GM18498 (cell line): ENCODE data around the gene MSI2.

ENCODE experiments used
- ATAC-seq: cut with Tn5 transposase; IDR thresholded peaks from one replicate; pipeline ENCODE4 v1.9.1; 2021; ENCODE audit warnings: mild to moderate bottlenecking, moderate library complexity; ENCODE audit not compliant: unreplicated experiment

MSI2 gene

GRCh38 chr17:57269052-57269451, 12.7 kb downstream of the MSI2 start:
- ATAC-seq, result no peak

- no peak for ATAC-seq
Measured at GRCh38 chr17:57269598-57270255, 13.4 kb downstream of the MSI2 start.

- no peak for ATAC-seq
Measured at GRCh38 chr17:57270801-57271245, 14.5 kb downstream of the MSI2 start.

- no peak for ATAC-seq
Measured at GRCh38 chr17:57271821-57272220, 15.5 kb downstream of the MSI2 start.

- ATAC-seq, result no peak
Measured at GRCh38 chr17:57273490-57273889, 17.2 kb downstream of the MSI2 start.

- ATAC-seq, result no peak
Measured at GRCh38 chr17:57274162-57274561, 17.8 kb downstream of the MSI2 start.

- ATAC-seq, result no peak
Measured at GRCh38 chr17:57275071-57275764, 18.9 kb downstream of the MSI2 start.

GRCh38 chr17:57276621-57277020, 20.3 kb downstream of the MSI2 start:
- ATAC-seq, result no peak

- no peak for ATAC-seq
Measured at GRCh38 chr17:57277923-57278604, 21.7 kb downstream of the MSI2 start.

GRCh38 chr17:57278740-57279387, 22.5 kb downstream of the MSI2 start:
- no peak for ATAC-seq

- no peak for ATAC-seq
Measured at GRCh38 chr17:57279432-57279831, 23.1 kb downstream of the MSI2 start.

GRCh38 chr17:57281887-57282286, 25.6 kb downstream of the MSI2 start:
- ATAC-seq, result no peak

- no peak for ATAC-seq
Measured at GRCh38 chr17:57282296-57282695, 26.0 kb downstream of the MSI2 start.

- no peak for ATAC-seq
Measured at GRCh38 chr17:57283203-57283971, 27.1 kb downstream of the MSI2 start.

GRCh38 chr17:57284583-57284982, 28.3 kb downstream of the MSI2 start:
- no peak for ATAC-seq

GRCh38 chr17:57284984-57285646, 28.8 kb downstream of the MSI2 start:
- ATAC-seq, result peak; percentile 77

- no peak for ATAC-seq
Measured at GRCh38 chr17:57285701-57286100, 29.4 kb downstream of the MSI2 start.

- ATAC-seq, result no peak
Measured at GRCh38 chr17:57286399-57287105, 30.2 kb downstream of the MSI2 start.

GRCh38 chr17:57288040-57288772, 31.9 kb downstream of the MSI2 start:
- ATAC-seq, result no peak
